Stimulated activated CD8-positive, alpha-beta memory T cell treated with anti-CD3 and anti-CD28 coated beads, Interleukin-12 subunit alpha, Interleukin-12 subunit beta, amount 100 ng/mL, for 24 hours (primary cell): ENCODE data around the gene CCDC157.

Source experiments
- DNase-seq: peaks from one replicate; pipeline ENCODE4 v3.0.0-alpha.2; 2020; ENCODE audit errors: extremely low read depth

Gene CCDC157

DNA sequence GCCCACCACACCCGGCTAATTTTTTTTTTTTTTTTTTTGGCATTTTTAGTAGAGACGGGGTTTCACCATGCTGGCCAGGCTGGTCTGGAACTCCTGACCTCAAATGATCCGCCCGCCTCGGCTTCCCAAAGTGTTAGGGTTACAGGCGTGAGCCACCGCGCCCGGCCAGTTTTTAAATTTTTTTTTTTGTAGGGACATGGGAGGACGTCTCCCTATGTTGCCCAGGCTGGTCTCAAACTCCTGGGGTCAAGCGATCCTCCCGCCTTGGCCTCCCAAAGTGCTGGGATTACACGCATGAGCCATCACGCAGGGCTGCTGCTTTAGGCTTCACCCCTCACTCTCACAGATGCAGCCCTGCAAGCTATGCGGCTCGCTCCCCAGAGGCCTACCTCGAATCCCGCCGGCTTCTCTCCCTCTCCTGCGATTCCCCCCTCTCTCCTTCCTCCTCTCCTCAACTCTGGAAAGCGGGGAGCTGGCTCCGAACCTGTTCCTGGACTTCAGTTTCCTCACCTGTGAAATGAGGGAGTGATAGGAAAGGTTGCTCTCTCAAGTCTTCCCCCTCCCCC, 926 bp downstream of the CCDC157 start:
- no peak for DNase-seq

DNA sequence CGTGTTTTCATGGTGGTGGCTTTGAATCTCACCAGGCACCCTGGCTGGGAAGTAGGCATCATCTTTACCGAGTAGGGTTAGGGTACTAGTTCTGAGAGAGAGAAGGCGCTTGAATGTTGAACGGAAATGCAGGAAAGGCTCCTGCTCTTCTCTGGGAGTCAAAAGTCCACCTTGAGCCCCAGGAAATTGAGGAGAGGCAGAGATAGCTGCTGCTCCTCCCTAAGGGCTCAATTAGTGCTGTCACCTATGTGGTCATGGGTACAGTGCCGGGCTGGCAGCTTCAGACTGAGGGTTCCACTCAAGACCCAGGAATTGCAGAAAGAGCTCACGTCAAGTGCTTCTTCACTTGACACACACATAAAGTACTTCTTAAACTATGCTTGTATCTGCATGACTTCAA, 1.7 kb downstream of the CCDC157 start:
- no peak for DNase-seq

GRCh38 chr22:30361916-30362650, 5.3 kb downstream of the CCDC157 start:
- no peak for DNase-seq

DNA sequence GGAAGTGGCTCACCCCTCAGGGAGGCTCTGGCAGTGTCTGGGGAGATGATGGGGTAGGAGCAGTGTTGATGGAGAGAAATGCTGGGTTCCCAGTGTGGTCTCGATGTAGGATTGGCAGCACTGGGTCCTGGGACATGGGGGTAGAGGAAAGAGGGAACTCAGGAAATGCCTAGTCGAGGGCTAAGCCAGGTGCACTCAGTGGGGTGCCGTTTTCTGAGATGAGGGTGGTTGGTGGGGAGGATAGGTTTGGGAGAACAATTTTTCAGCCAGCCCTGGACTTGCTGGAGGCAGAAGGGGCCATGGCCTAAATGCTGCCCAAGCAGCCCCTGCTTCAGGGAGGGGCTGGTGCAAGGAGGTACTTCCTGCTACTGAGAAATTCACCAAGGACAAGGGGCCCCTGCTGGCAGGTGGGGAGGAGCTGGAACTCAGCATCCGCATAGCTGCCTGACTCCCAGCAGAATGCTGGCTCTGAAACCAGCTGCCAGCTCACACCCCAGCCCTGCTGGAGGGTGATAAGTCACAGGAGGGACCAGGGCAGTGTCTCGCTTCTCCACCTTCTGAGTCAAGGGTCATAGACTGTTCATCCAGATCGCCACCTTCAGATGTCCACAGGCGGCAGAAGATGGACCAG, 6.0 kb downstream of the CCDC157 start:
- no peak for DNase-seq

GRCh38 chr22:30365891-30366290, 9.1 kb downstream of the CCDC157 start:
- DNase-seq: no peak

- no peak for DNase-seq
Observed at GRCh38 chr22:30368420-30368819, 11.6 kb downstream of the CCDC157 start.

GRCh38 chr22:30370641-30371230, 13.9 kb downstream of the CCDC157 start:
- no peak for DNase-seq

DNA sequence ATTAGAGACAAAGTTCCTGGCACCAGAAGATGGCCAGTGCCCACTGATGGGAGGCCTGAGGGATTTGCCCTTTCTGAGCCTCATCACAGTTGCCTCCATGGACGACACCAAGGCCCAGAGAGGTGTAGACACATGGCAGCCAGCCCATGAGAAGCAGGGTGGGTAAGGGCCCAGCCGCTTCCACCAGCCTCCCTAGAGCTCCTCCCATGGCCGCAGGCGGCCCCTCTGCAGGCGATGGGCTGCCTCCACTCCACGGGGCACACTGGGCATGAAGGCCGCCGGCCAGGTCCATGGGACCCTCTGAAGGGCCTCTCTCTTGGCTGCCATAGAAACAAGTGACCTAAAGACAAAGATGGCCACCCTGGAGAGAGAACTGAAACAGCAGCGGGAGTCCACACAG, 14.5 kb downstream of the CCDC157 start:
- DNase-seq: no peak

- DNase-seq: no peak
Observed at GRCh38 chr22:30371981-30372380, 15.2 kb downstream of the CCDC157 start.

DNA sequence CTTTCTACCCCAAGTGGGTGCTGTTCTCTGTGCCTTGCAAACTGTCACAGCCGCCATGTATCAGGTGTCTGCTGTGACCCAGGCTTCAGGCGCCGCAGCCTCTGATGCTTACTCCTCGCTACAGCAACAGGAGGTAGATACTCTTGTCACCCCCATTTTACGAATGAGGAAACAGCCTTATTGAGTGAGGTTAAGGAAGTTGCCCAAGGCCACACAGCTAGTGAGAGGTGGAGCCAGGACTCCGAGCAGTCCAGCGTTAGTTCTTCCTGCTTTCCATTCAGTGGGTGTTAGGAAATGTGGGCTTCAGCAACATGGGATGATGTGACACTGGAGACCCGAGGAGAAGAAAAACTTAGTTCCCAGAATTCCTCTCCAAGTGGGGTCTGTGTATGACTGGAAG, 16.1 kb downstream of the CCDC157 start:
- DNase-seq: no peak

GRCh38 chr22:30373331-30374325, 16.8 kb downstream of the CCDC157 start:
- DNase-seq: no peak

DNA sequence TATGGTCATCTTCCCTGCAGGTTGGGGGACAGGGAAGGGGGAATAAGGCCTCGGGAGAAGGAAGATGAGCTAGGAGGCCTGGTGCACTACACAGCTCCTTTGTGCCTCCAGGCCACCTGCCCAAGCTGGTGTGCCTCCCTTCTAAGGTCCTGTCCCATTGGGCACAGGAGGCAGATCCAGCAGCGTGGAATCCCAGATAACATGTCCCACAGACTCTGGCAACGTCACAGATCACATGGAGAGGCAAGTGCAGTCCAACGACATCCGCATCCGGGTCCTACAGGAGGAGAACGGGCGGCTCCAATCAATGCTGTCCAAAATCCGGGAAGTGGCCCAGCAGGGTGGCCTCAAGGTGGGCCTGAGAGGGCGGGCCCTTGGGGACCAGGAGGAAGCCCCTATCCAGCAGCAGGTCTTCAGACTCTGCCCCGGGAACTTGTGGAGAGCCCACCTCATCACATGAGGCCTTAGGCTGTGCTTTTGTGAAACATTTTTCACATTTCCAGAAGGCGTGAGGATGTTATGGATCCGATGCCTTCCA, 18.6 kb downstream of the CCDC157 start:
- no peak for DNase-seq

- DNase-seq: no peak
Observed at GRCh38 chr22:30380011-30380410, 23.2 kb downstream of the CCDC157 start.

DNA sequence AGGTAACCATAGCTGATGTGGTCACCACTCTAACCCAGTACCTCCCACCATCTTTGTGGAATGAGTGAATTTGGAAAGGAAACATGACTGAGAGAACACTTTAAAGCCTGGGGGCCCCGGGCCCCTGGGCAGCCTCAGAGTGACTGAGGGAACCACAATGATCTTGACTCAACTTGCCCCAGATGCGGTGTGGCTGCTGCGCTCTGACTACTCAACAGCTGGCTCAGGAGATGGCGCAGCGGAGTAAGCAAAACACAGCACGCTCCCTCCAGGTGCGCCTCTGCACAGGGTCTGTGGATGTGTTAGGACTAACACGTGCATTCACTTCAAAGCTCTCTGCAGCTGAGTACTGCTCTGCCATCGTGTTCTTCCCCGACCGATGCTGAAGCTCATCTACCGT, 24.5 kb downstream of the CCDC157 start:
- DNase-seq: no peak

DNA sequence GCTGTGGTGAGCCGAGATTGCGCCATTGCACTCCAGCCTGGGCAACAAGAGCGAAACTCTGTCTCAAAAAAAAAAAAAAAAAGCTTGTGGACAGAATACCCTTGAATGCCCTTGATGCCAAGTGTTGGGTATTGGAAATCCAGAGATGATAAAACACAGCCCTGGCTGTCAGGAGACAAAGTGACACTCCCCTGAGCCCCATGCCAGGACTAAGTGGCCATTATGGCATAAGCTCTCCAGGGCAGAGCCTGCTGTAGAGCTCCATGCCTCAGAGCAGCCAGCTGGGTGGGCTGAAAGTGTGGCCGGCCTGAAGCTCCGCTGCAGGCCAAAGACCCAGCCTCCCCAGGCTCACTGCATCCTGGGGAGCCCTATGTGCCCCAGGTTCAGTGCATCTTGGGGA, 25.5 kb downstream of the CCDC157 start:
- DNase-seq: no peak

DNA sequence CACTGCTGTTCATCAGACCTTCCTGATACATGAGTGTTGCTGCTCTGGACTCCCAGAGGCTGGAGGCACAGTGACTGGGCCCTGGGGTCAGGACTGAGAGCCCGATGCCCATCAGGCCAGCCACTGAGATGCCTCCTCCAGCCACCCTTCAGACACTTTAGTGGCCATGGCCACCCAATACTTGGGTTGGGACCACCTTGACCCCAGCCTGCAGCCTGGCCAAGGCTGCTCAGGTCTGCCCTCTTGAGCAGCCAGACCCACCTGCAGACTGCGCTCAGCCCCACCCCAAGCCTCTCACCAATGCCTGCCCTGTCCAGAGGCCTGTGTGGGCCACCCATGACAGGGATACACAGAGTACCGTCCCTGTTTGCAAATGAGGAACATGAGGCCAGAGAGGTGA, 26.3 kb downstream of the CCDC157 start:
- DNase-seq: no peak

DNA sequence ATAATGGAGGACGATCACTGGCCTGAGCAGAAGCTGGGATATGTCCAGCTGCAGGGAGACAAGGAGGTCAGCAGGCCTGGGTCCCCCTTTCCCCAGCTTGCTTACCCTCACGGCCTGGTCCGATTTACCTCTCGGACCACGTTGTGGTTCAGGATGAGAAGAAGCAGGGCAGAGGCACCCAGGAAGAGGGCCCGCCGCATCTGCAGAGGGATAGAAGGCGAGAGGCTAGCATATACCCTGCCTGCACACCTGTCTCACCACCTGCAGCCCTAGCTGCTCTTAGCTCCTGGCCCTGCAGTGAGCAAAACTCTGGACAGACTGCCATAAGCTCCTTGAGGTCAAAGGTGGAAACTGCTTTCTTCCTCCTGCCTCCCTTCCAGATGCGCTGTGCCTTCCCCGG, 29.1 kb downstream of the CCDC157 start:
- no peak for DNase-seq

GRCh38 chr22:30386608-30386959, 29.8 kb downstream of the CCDC157 start:
- DNase-seq: no peak

- DNase-seq: peak; percentile 40
Observed at GRCh38 chr22:30386960-30387827, 30.4 kb downstream of the CCDC157 start, which contains the start of gene RNF215. Gene RNF215 (minus strand): TSS chr22:30387411. CDS start chr22:30387313, 98 bp downstream.

- DNase-seq: peak; percentile 53
Observed at GRCh38 chr22:30390974-30391691, 34.3 kb downstream of the CCDC157 start.
